ENCODE results near the gene EEF2K.
"Not testable (repeated sequence)": the region's sequence is repeated elsewhere in the genome, so short reads cannot be mapped to it uniquely, and the experiment has no call there.

EEF2K gene

GRCh38 chr16:22213236-22213635 is 7.2 kb downstream of the EEF2K start:
- no peak for DNase-seq

- DNase-seq: no peak
These were observed 7.7 kb downstream of the EEF2K start for GRCh38 chr16:22213801-22214200.

GRCh38 chr16:22214402-22214801 is 8.3 kb downstream of the EEF2K start:
- DNase-seq: no peak

GRCh38 chr16:22214889-22215288 is 8.8 kb downstream of the EEF2K start:
- DNase-seq: no peak

- DNase-seq: peak; percentile 40
These were observed 10.2 kb downstream of the EEF2K start for GRCh38 chr16:22216191-22216831.

GRCh38 chr16:22216832-22217225 is 10.8 kb downstream of the EEF2K start:
- not testable (repeated sequence) for DNase-seq

GRCh38 chr16:22217890-22218730 is 12.0 kb downstream of the EEF2K start:
- no peak for DNase-seq

- no peak for DNase-seq
These were observed 13.5 kb downstream of the EEF2K start for GRCh38 chr16:22219389-22220068.

GRCh38 chr16:22220069-22220440 is 14.0 kb downstream of the EEF2K start:
- DNase-seq: no peak

GRCh38 chr16:22220714-22221113 is 14.6 kb downstream of the EEF2K start:
- DNase-seq: no peak

GRCh38 chr16:22222006-22222405 is 15.9 kb downstream of the EEF2K start:
- DNase-seq: no peak

- DNase-seq: no peak
These were observed 16.9 kb downstream of the EEF2K start for GRCh38 chr16:22222998-22223397.

GRCh38 chr16:22225060-22225459 is 19.0 kb downstream of the EEF2K start:
- DNase-seq: no peak

- DNase-seq: no peak
These were observed 23.8 kb downstream of the EEF2K start for GRCh38 chr16:22229889-22230288.

GRCh38 chr16:22232277-22233036 is 26.4 kb downstream of the EEF2K start:
- DNase-seq: peak; percentile 25

GRCh38 chr16:22233037-22233372 is 26.9 kb downstream of the EEF2K start:
- DNase-seq: no peak

- no peak for DNase-seq
These were observed 30.0 kb downstream of the EEF2K start for GRCh38 chr16:22235839-22236745.

- DNase-seq: no peak
These were observed 33.2 kb downstream of the EEF2K start for GRCh38 chr16:22239131-22239805.

GRCh38 chr16:22240023-22240710 is 34.1 kb downstream of the EEF2K start:
- no peak for DNase-seq

- DNase-seq: peak; percentile 40
These were observed 44.4 kb downstream of the EEF2K start for GRCh38 chr16:22250522-22250921.

- no peak for DNase-seq
These were observed 46.2 kb downstream of the EEF2K start for GRCh38 chr16:22252317-22252716.
